H9 (cell line): Measurements from ENCODE around the gene MYO18A. TPM values are rescaled to one million over a fixed set of nuclear protein-coding genes. Genes with fewer than 3 reads are reported as not detected.

Experiments
- DNase-seq: peaks from one replicate; pipeline ENCODE4 v3.0.0-alpha.2; 2017
- H2AFZ ChIP-seq: one replicate; pipeline ENCODE4 v1.6.1; 2013; ENCODE audit warnings: mild to moderate bottlenecking, low read length, control low read depth, moderate library complexity
- H2AK5ac ChIP-seq: 2 replicates; pipeline ENCODE4 v1.6.1; 2013; ENCODE audit warnings: low read length, control low read depth, mixed read lengths; ENCODE audit not compliant: insufficient read length
- H2BK120ac ChIP-seq: one replicate; pipeline ENCODE4 v1.6.1; 2013; ENCODE audit warnings: low read depth, mild to moderate bottlenecking, low read length, control low read depth, inconsistent platforms; ENCODE audit not compliant: poor library complexity, severe bottlenecking
- H2BK12ac ChIP-seq: 2 replicates; pipeline ENCODE4 v1.6.1; 2013; ENCODE audit warnings: low read length, control low read depth, mixed read lengths, low read depth; ENCODE audit not compliant: insufficient read length
- H2BK15ac ChIP-seq: 2 replicates; pipeline ENCODE4 v1.6.1; 2013; ENCODE audit warnings: low read depth, low read length, control low read depth
- H2BK20ac ChIP-seq: one replicate; pipeline ENCODE4 v1.6.1; 2013; ENCODE audit warnings: low read depth, mild to moderate bottlenecking, low read length, control low read depth, inconsistent platforms; ENCODE audit not compliant: poor library complexity, severe bottlenecking
- H2BK5ac ChIP-seq: 2 replicates; pipeline ENCODE4 v1.6.1; 2013; ENCODE audit warnings: low read length, control low read depth, mixed read lengths; ENCODE audit not compliant: insufficient read length
- H3K14ac ChIP-seq: 2 replicates; pipeline ENCODE4 v1.6.1; 2013; ENCODE audit warnings: low read length, control low read depth; ENCODE audit not compliant: insufficient read depth
- H3K18ac ChIP-seq: 2 replicates; pipeline ENCODE4 v1.6.1; 2013; ENCODE audit warnings: low read depth, mild to moderate bottlenecking, mixed read lengths, low read length, control low read depth; ENCODE audit not compliant: insufficient read length
- H3K23ac ChIP-seq: 2 replicates; pipeline ENCODE4 v1.6.1; 2013; ENCODE audit warnings: low read length, control low read depth, mixed read lengths, low read depth; ENCODE audit not compliant: insufficient read length
- H3K23me2 ChIP-seq: 2 replicates; pipeline ENCODE4 v1.6.1; 2013; ENCODE audit warnings: low read depth, mild to moderate bottlenecking, mixed read lengths, low read length, control low read depth; ENCODE audit not compliant: insufficient read length, poor library complexity, severe bottlenecking
- H3K27ac ChIP-seq: 2 replicates; pipeline ENCODE4 v1.5.1; 2013; ENCODE audit warnings: low read length, control low read depth, mixed read lengths, low read depth; ENCODE audit not compliant: insufficient read length
- H3K27me3 ChIP-seq: 2 replicates; pipeline ENCODE4 v1.6.1; 2013; ENCODE audit warnings: low read length, control low read depth, inconsistent platforms; ENCODE audit not compliant: insufficient read depth
- H3K4ac ChIP-seq: 2 replicates; pipeline ENCODE4 v1.6.1; 2013; ENCODE audit warnings: low read depth, mild to moderate bottlenecking, control low read depth, inconsistent platforms, low read length, moderate library complexity
- H3K4me1 ChIP-seq: 2 replicates; pipeline ENCODE4 v1.6.1; 2013; ENCODE audit warnings: low read length, control low read depth, inconsistent platforms; ENCODE audit not compliant: insufficient read depth
- H3K4me2 ChIP-seq: 2 replicates; pipeline ENCODE4 v1.6.1; 2013; ENCODE audit warnings: low read length, control low read depth, mixed read lengths; ENCODE audit not compliant: insufficient read length, insufficient read depth
- H3K56ac ChIP-seq: 2 replicates; pipeline ENCODE4 v1.6.1; 2013; ENCODE audit warnings: low read depth, mild to moderate bottlenecking, mixed read lengths, low read length, control low read depth; ENCODE audit not compliant: insufficient read length
- H3K79me1 ChIP-seq: 2 replicates; pipeline ENCODE4 v1.6.1; 2013; ENCODE audit warnings: low read depth, mild to moderate bottlenecking, moderate library complexity, low read length, control low read depth, inconsistent platforms; ENCODE audit not compliant: insufficient read depth, poor library complexity, severe bottlenecking
- H3K79me2 ChIP-seq: 2 replicates; pipeline ENCODE4 v1.6.1; 2013; ENCODE audit warnings: low read length, control low read depth, inconsistent platforms; ENCODE audit not compliant: insufficient read depth
- H3K9ac ChIP-seq: 2 replicates; pipeline ENCODE4 v1.6.1; 2013; ENCODE audit warnings: low read length, control low read depth, mixed read lengths; ENCODE audit not compliant: insufficient read length; ENCODE audit errors: extremely low read depth
- H3K9me3 ChIP-seq: one replicate; pipeline ENCODE4 v1.6.1; 2013; ENCODE audit warnings: low read depth, low read length, inconsistent platforms; ENCODE audit not compliant: control insufficient read depth
- H3T11ph ChIP-seq: one replicate; pipeline ENCODE4 v1.6.1; 2013; ENCODE audit warnings: mild to moderate bottlenecking, low read length, control low read depth, inconsistent platforms
- H4K20me1 ChIP-seq: one replicate; pipeline ENCODE4 v1.6.1; 2013; ENCODE audit not compliant: control insufficient read depth, insufficient read length, insufficient read depth
- H4K5ac ChIP-seq: 2 replicates; pipeline ENCODE4 v1.6.1; 2013; ENCODE audit warnings: low read depth, mild to moderate bottlenecking, mixed read lengths, low read length, control low read depth; ENCODE audit not compliant: insufficient read length
- H4K8ac ChIP-seq: replicated peaks from 2 replicates; pipeline ENCODE4 v1.6.1; 2013; ENCODE audit warnings: low read length, control low read depth, mixed read lengths, low read depth; ENCODE audit not compliant: insufficient read length
- H4K91ac ChIP-seq: 2 replicates; pipeline ENCODE4 v1.6.1; 2013; ENCODE audit warnings: low read depth, mild to moderate bottlenecking, moderate library complexity, mixed read lengths, low read length, control low read depth; ENCODE audit not compliant: insufficient read length
- H3K27ac Mint-ChIP-seq, 3 experiments: 2 replicates in 2 of 3; 3 replicates in 1 of 3; pipeline ENCODE4 v1.8.0; 2020 to 2021; ENCODE audit warnings: mixed read lengths in 3 of 3, mild to moderate bottlenecking in 1 of 3, moderate library complexity in 1 of 3
- H3K27me3 Mint-ChIP-seq: 2 replicates; pipeline ENCODE4 v1.8.0; 2021; ENCODE audit warnings: low read depth, mild to moderate bottlenecking, moderate library complexity, mixed read lengths
- H3K36me3 Mint-ChIP-seq, 3 experiments: 2 replicates in 2 of 3; 3 replicates in 1 of 3; pipeline ENCODE4 v1.8.0; 2020 to 2021; ENCODE audit warnings: low read depth in 3 of 3, mixed read lengths in 3 of 3; ENCODE audit not compliant: insufficient read depth in 1 of 3
- H3K4me1 Mint-ChIP-seq, 2 experiments: 2 replicates each; pipeline ENCODE4 v1.8.0; 2020; ENCODE audit warnings: mixed read lengths in 2 of 2
- H3K4me3 Mint-ChIP-seq, 2 experiments: 2 replicates in 1 of 2; 3 replicates in 1 of 2; pipeline ENCODE4 v1.8.0; 2020 to 2021; ENCODE audit warnings: mild to moderate bottlenecking in 2 of 2, mixed read lengths in 2 of 2, moderate library complexity in 1 of 2
- H3K9me3 Mint-ChIP-seq, 2 experiments: 2 replicates in 1 of 2; 3 replicates in 1 of 2; pipeline ENCODE4 v1.8.0; 2020; ENCODE audit warnings: mild to moderate bottlenecking in 2 of 2, mixed read lengths in 2 of 2, moderate library complexity in 1 of 2
- CTCF ChIP-seq: fragments of 200-600 bp; sonication (generic); conservative IDR thresholded peaks from 3 replicates; pipeline ENCODE4 v1.8.0; 2021; ENCODE audit warnings: antibody characterized with exemption, mild to moderate bottlenecking
- WGBS: extraction: QIAGEN DNeasy Blood & Tissue Kit; methylation state at CpG from one replicate; pipeline ENCODE4 v1.1.7; 2013; ENCODE audit warnings: missing lambda C conversion rate, low lambda C conversion rate, mixed read lengths; ENCODE audit not compliant: insufficient read length; ENCODE audit errors: extremely low coverage; 5-methylcytosine and 5-hydroxymethylcytosine counted together
- total RNA-seq: library from RNA; stranded (reverse); gene quantifications from 2 replicates; pipeline ENCODE4 v1.2.1, GENCODE V29; 2021

MYO18A gene
- total RNA-seq, 1 experiment from 2014 or later: 21.6 TPM

- no peak for DNase-seq
- no peaks in the 10 kb centered on the region for H4K20me1 ChIP-seq
- H2BK120ac ChIP-seq: no peak overlapping the region
- H3K9me3 Mint-ChIP-seq: no peaks in the 10 kb centered on the region
- peak overlapping the region; percentile 25 to 81 (median 32); a peak in 5 of 7 replicates for H3K27ac Mint-ChIP-seq
- no peaks in the 10 kb centered on the region for H3K79me2 ChIP-seq
- no CpG with 5 or more reads among the region's 5 CpGs for WGBS
- no peak overlapping the region for H3K27ac ChIP-seq
- H3K56ac ChIP-seq: no peak overlapping the region
- peaks cover 0 to 4% (median 4%) of the 10 kb centered on the region in 3 experiments; a peak in 3 of 7 replicates for H3K36me3 Mint-ChIP-seq
- H4K8ac ChIP-seq: no peak overlapping the region
- no peak for TF ChIP-seq CTCF
- H3K9ac ChIP-seq: no peak overlapping the region
- no peaks in the 10 kb centered on the region for H3K9me3 ChIP-seq
- H2BK5ac ChIP-seq: no peak overlapping the region
- H4K91ac ChIP-seq: no peak overlapping the region
- H3K18ac ChIP-seq: no peak overlapping the region
- H3K79me1 ChIP-seq: no peaks in the 10 kb centered on the region
- no peaks in the 10 kb centered on the region for H3K27me3 Mint-ChIP-seq
- peaks cover 7 to 16% of the 10 kb centered on the region in 2 experiments for H3K4me1 Mint-ChIP-seq
- no peaks in the 10 kb centered on the region for H3K4me1 ChIP-seq
- H3K14ac ChIP-seq: no peak overlapping the region; the same call in 1 of the 2 replicates
- no peak overlapping the region for H2BK20ac ChIP-seq
- H3T11ph ChIP-seq: no peak overlapping the region
- H2AK5ac ChIP-seq: no peak overlapping the region
- no peak overlapping the region for H4K5ac ChIP-seq
- no peak overlapping the region for H3K4ac ChIP-seq
- H2AFZ ChIP-seq: no peak overlapping the region
- no peak overlapping the region for H3K23ac ChIP-seq
- no peak overlapping the region for H3K4me3 Mint-ChIP-seq
- no peaks in the 10 kb centered on the region for H3K27me3 ChIP-seq
- no peak overlapping the region for H3K4me2 ChIP-seq
- no peak overlapping the region for H2BK15ac ChIP-seq
- H2BK12ac ChIP-seq: no peak overlapping the region
- H3K23me2 ChIP-seq: no peaks in the 10 kb centered on the region
These were observed 55.3 kb downstream of the MYO18A start for GRCh38 chr17:29124925-29125273.
